KMS-11 (cell line): ENCODE data around the gene HOOK1.

Experiments
- H2AFZ ChIP-seq: fragments of 200-600 bp; sonication (generic); 2 replicates; pipeline ENCODE4 v1.6.1; 2016; ENCODE audit warnings: antibody characterized with exemption, mixed run types, low read depth
- H3K27ac ChIP-seq: fragments of 200-600 bp; sonication (generic); 2 replicates; pipeline ENCODE4 v1.6.1; 2016; ENCODE audit warnings: mild to moderate bottlenecking, mixed run types
- H3K27me3 ChIP-seq: fragments of 200-600 bp; sonication (generic); 2 replicates; pipeline ENCODE4 v1.6.1; 2017; ENCODE audit warnings: mild to moderate bottlenecking, low read depth, mixed run types, moderate library complexity; ENCODE audit not compliant: insufficient read depth
- H3K36me3 ChIP-seq: fragments of 200-600 bp; sonication (generic); 2 replicates; pipeline ENCODE4 v1.6.1; 2017; ENCODE audit warnings: mild to moderate bottlenecking, mixed run types; ENCODE audit not compliant: insufficient read depth
- H3K4me1 ChIP-seq: fragments of 200-600 bp; sonication (generic); 2 replicates; pipeline ENCODE4 v1.6.1; 2016; ENCODE audit warnings: mild to moderate bottlenecking, low read depth, mixed run types; ENCODE audit not compliant: poor library complexity, severe bottlenecking
- H3K4me2 ChIP-seq: fragments of 200-600 bp; sonication (generic); 2 replicates; pipeline ENCODE4 v1.7.0; 2016; ENCODE audit warnings: mild to moderate bottlenecking, mixed run types
- H3K4me3 ChIP-seq: fragments of 200-600 bp; sonication (generic); IDR thresholded peaks from 2 replicates; pipeline ENCODE4 v1.6.1; 2017; ENCODE audit warnings: low read depth, low read length, mixed read lengths; ENCODE audit not compliant: insufficient read depth
- H3K79me2 ChIP-seq: fragments of 200-600 bp; sonication (generic); 2 replicates; pipeline ENCODE4 v1.6.1; 2016; ENCODE audit warnings: low read depth, mixed run types; ENCODE audit not compliant: insufficient read depth
- H3K9ac ChIP-seq: fragments of 200-600 bp; sonication (generic); 2 replicates; pipeline ENCODE4 v1.6.1; 2016; ENCODE audit warnings: mild to moderate bottlenecking, mixed run types
- H4K20me1 ChIP-seq: fragments of 200-600 bp; sonication (generic); 2 replicates; pipeline ENCODE4 v1.6.1; 2016; ENCODE audit warnings: mild to moderate bottlenecking, mixed run types; ENCODE audit not compliant: insufficient read depth
- TF ChIP-seq, protein P1 (sequence below): fragments of 200-600 bp; sonication (generic); conservative IDR thresholded peaks from 2 replicates; pipeline ENCODE4 v1.6.1; 2017; ENCODE audit warnings: low read depth, mild to moderate bottlenecking, antibody characterized with exemption, low read length, moderate library complexity, mixed read lengths

HOOK1 gene

DNA sequence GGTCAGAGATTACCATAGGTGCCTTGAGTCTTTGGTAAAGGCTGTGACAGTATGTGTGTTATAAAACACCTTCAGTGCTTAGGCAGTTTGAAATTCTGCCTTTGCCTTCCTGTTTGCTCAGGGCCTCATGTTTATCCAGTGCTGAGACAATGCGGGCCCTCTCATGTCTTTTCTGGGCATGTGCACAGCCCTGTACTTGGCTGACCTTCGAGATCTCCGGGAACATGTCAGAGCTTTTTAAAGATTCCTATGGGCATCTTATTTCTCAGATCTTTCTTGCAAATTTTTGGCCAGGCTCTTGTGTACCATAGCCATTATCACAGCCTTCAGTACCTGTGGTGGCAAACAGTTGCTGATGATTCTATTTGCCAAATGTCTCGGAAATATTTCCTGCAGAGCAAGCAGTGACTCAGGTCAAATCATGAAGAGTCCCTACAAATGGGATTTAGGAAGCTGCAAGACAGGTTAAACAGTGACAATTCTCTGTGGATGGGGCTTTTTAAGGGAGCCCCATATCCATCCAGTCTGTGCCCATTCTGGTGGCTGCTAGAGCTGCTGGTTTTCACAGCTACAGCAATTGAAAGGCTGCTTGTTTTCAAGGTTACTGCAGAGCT lies 42.1 kb downstream of the HOOK1 start:
- Histone ChIP-seq H2AFZ (no peak overlapping the region), H3K36me3 (no peaks in the 10 kb centered on the region)

DNA sequence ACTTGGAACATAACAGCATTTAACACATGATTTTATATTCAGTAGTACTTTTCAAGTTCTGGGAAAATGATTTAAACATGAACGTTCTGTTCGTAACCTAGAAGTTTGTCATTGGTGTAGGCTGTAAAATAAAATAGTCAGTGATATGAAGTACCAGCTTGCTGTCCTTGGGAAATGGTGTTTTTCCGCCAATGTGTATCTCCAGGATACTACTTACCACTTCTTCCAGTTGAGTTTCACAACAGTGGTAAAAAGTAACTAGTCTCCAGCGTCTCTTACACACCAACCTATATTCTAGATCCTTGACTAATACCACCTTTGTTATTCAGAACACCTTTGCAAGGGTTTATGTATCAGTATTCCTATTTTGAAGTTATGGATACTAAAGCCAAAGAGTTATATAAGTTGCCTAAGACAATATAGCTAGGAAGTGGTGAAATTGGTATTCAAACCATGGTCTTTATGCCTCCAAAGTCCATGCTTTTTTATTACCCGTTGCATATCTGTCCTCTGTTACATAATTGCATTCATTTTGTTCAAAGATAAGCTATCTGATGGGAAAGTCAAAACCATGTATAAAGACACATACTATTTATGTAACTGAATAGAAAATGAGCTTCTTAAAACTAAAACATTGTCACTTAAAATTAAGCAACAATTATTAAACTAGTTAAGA lies 43.1 kb downstream of the HOOK1 start:
- TF ChIP-seq, protein P1, sequence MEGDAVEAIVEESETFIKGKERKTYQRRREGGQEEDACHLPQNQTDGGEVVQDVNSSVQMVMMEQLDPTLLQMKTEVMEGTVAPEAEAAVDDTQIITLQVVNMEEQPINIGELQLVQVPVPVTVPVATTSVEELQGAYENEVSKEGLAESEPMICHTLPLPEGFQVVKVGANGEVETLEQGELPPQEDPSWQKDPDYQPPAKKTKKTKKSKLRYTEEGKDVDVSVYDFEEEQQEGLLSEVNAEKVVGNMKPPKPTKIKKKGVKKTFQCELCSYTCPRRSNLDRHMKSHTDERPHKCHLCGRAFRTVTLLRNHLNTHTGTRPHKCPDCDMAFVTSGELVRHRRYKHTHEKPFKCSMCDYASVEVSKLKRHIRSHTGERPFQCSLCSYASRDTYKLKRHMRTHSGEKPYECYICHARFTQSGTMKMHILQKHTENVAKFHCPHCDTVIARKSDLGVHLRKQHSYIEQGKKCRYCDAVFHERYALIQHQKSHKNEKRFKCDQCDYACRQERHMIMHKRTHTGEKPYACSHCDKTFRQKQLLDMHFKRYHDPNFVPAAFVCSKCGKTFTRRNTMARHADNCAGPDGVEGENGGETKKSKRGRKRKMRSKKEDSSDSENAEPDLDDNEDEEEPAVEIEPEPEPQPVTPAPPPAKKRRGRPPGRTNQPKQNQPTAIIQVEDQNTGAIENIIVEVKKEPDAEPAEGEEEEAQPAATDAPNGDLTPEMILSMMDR: no peak
- Histone ChIP-seq H3K4me2 (no peak overlapping the region), H2AFZ (no peak overlapping the region), H3K27me3 (no peaks in the 10 kb centered on the region), H4K20me1 (no peaks in the 10 kb centered on the region), H3K9ac (no peak overlapping the region), H3K4me3 (no peak overlapping the region), H3K4me1 (no peaks in the 10 kb centered on the region), H3K36me3 (no peaks in the 10 kb centered on the region), H3K79me2 (no peaks in the 10 kb centered on the region), H3K27ac (no peak overlapping the region)

More for the DNA sequence above, 42.1 kb downstream of the HOOK1 start:
- TF ChIP-seq, protein P1: no peak
- H3K4me3 ChIP-seq: no peak overlapping the region
- H3K4me1 ChIP-seq: no peaks in the 10 kb centered on the region
- H3K9ac ChIP-seq: no peak overlapping the region
- H3K4me2 ChIP-seq: no peak overlapping the region
- no peak overlapping the region for H3K27ac ChIP-seq
- no peaks in the 10 kb centered on the region for H3K79me2 ChIP-seq
- no peaks in the 10 kb centered on the region for H4K20me1 ChIP-seq
- H3K27me3 ChIP-seq: no peaks in the 10 kb centered on the region

DNA sequence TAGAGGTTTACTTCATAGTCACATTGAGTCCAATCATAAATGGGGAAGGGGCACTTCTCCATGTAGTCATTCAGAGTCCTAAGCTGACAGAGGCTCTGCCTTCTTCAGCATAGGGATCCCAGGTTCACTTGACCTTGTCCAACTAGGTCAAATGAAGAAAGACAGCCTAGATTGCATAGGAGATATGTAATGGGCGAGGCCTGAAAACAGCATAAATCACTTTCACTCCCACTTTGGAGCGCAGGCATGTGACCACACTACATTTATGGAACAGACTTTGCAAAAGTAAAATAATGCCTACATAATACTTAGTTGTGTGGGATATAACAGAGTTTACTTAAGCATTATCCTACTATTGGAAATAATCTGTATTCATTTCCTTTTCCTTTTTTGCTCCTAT lies 51.7 kb downstream of the HOOK1 start:
- TF ChIP-seq, protein P1: no peak
- no peak overlapping the region for H2AFZ ChIP-seq
- H4K20me1 ChIP-seq: no peaks in the 10 kb centered on the region
- H3K4me3 ChIP-seq: no peak overlapping the region
- H3K36me3 ChIP-seq: peaks cover 3% of the 10 kb centered on the region; the same call in 1 of the 2 replicates
- no peaks in the 10 kb centered on the region for H3K79me2 ChIP-seq
- H3K27me3 ChIP-seq: no peaks in the 10 kb centered on the region
- no peak overlapping the region for H3K9ac ChIP-seq
- H3K27ac ChIP-seq: no peak overlapping the region
- no peak overlapping the region for H3K4me2 ChIP-seq
- H3K4me1 ChIP-seq: no peaks in the 10 kb centered on the region

DNA sequence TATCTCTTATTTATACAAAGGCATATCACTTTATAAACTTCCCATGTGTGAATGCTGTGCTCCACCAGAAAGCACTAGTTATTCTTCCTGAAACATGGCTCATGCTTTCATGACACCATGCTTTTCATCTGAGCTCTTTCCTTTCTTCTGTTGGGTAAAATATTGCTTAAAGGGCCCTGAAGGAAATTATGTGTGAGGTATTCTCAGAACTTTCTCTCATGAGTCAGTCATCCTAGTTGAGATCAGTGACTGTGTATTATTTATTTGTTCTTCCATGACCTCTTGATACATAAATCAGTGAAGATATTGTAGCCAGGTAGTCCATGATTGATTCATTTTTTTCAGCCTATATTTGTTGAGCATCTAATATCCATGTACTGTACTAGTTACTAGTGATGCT lies 57.0 kb downstream of the HOOK1 start:
- TF ChIP-seq, protein P1: no peak
- no peak overlapping the region for H3K4me2 ChIP-seq
- H3K27ac ChIP-seq: no peak overlapping the region
- H3K9ac ChIP-seq: no peak overlapping the region
- no peaks in the 10 kb centered on the region for H3K79me2 ChIP-seq
- H4K20me1 ChIP-seq: no peaks in the 10 kb centered on the region
- no peaks in the 10 kb centered on the region for H3K4me1 ChIP-seq
- no peaks in the 10 kb centered on the region for H3K27me3 ChIP-seq
- H2AFZ ChIP-seq: no peak overlapping the region
- no peak overlapping the region for H3K4me3 ChIP-seq
- H3K36me3 ChIP-seq: peaks cover 3% of the 10 kb centered on the region; the same call in 1 of the 2 replicates
